ENCODE results near the gene MS4A14.

MS4A14 gene

GRCh38 chr11:60370811-60371298, 25.4 kb upstream of the MS4A14 start:
- no peaks in the 10 kb centered on the region for H3K4me1 ChIP-seq (ENCODE audit: insufficient read depth, low read length)

GRCh38 chr11:60371386-60371785, 24.9 kb upstream of the MS4A14 start:
- Histone ChIP-seq H2AFZ (ENCODE audit: low read depth, low read length) (no peak overlapping the region), H3K36me3 (ENCODE audit: insufficient read depth, low read length) (no peaks in the 10 kb centered on the region), H3K27me3 (ENCODE audit: insufficient read depth, low read length) (no peaks in the 10 kb centered on the region), H3K9me3 (ENCODE audit: low read length) (no peaks in the 10 kb centered on the region), H3K4me1 (ENCODE audit: insufficient read depth, low read length) (no peaks in the 10 kb centered on the region), H3K4me3 (ENCODE audit: low read length) (no peak overlapping the region)

More at GRCh38 chr11:60370811-60371298, 25.4 kb upstream of the MS4A14 start:
- H3K9me3 ChIP-seq (ENCODE audit: low read length), result no peaks in the 10 kb centered on the region
- no peaks in the 10 kb centered on the region for H3K36me3 ChIP-seq (ENCODE audit: insufficient read depth, low read length)
- H3K4me3 ChIP-seq (ENCODE audit: low read length), result no peak overlapping the region
- no peaks in the 10 kb centered on the region for H3K27me3 ChIP-seq (ENCODE audit: insufficient read depth, low read length)
- no peak overlapping the region for H2AFZ ChIP-seq (ENCODE audit: low read depth, low read length)

DNA sequence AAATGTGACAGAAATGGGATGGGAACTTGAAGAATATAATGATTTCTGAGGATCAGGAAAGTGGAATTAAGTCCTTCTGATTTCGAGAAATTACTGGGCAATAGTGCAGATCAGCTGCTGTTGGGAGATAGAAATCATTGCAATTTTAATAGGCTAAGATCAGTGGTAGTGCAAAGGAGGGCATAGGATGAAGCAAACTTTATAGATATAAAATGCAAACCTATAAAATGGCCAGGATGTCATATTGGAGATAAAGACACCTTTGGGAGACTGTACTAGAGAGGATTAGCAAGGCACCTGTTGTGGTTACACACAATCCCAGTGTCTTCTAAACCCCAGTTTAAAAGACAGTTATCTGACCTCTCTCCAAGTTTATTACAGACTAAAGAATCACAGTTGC, 24.4 kb upstream of the MS4A14 start:
- no peaks in the 10 kb centered on the region for H3K27me3 ChIP-seq (ENCODE audit: insufficient read depth, low read length)

GRCh38 chr11:60372767-60373166, 23.5 kb upstream of the MS4A14 start:
- Histone ChIP-seq H3K9me3 (ENCODE audit: low read length) (no peaks in the 10 kb centered on the region), H3K27me3 (ENCODE audit: insufficient read depth, low read length) (no peaks in the 10 kb centered on the region), H3K36me3 (ENCODE audit: insufficient read depth, low read length) (no peaks in the 10 kb centered on the region), H3K4me1 (ENCODE audit: insufficient read depth, low read length) (no peaks in the 10 kb centered on the region), H3K4me3 (ENCODE audit: low read length) (no peak overlapping the region), H2AFZ (ENCODE audit: low read depth, low read length) (no peak overlapping the region)

More for the DNA sequence above, 24.4 kb upstream of the MS4A14 start:
- Histone ChIP-seq H3K4me3 (ENCODE audit: low read length) (no peak overlapping the region), H3K36me3 (ENCODE audit: insufficient read depth, low read length) (no peaks in the 10 kb centered on the region), H3K9me3 (ENCODE audit: low read length) (no peaks in the 10 kb centered on the region), H2AFZ (ENCODE audit: low read depth, low read length) (no peak overlapping the region), H3K4me1 (ENCODE audit: insufficient read depth, low read length) (no peaks in the 10 kb centered on the region)

GRCh38 chr11:60375316-60375715, 20.9 kb upstream of the MS4A14 start:
- no peak overlapping the region for H3K4me3 ChIP-seq (ENCODE audit: low read length)
- H3K4me1 ChIP-seq (ENCODE audit: insufficient read depth, low read length), result no peaks in the 10 kb centered on the region
- H3K36me3 ChIP-seq (ENCODE audit: insufficient read depth, low read length), result no peaks in the 10 kb centered on the region
- no peaks in the 10 kb centered on the region for H3K9me3 ChIP-seq (ENCODE audit: low read length)
- no peak overlapping the region for H2AFZ ChIP-seq (ENCODE audit: low read depth, low read length)
- no peaks in the 10 kb centered on the region for H3K27me3 ChIP-seq (ENCODE audit: insufficient read depth, low read length)

- Histone ChIP-seq H3K36me3 (ENCODE audit: insufficient read depth, low read length) (no peaks in the 10 kb centered on the region), H3K4me1 (ENCODE audit: insufficient read depth, low read length) (no peaks in the 10 kb centered on the region), H2AFZ (ENCODE audit: low read depth, low read length) (no peak overlapping the region), H3K9me3 (ENCODE audit: low read length) (no peaks in the 10 kb centered on the region), H3K27me3 (ENCODE audit: insufficient read depth, low read length) (no peaks in the 10 kb centered on the region), H3K4me3 (ENCODE audit: low read length) (no peak overlapping the region)
Observed at GRCh38 chr11:60376601-60377000, 19.7 kb upstream of the MS4A14 start.

GRCh38 chr11:60377401-60378136, 18.7 kb upstream of the MS4A14 start:
- no peak overlapping the region for H2AFZ ChIP-seq (ENCODE audit: low read depth, low read length)
- H3K27me3 ChIP-seq (ENCODE audit: insufficient read depth, low read length), result no peaks in the 10 kb centered on the region
- no peaks in the 10 kb centered on the region for H3K9me3 ChIP-seq (ENCODE audit: low read length)
- no peaks in the 10 kb centered on the region for H3K4me1 ChIP-seq (ENCODE audit: insufficient read depth, low read length)
- no peaks in the 10 kb centered on the region for H3K36me3 ChIP-seq (ENCODE audit: insufficient read depth, low read length)
- H3K4me3 ChIP-seq (ENCODE audit: low read length), result no peak overlapping the region

- H3K4me3 ChIP-seq (ENCODE audit: low read length), result no peak within 1 kb of the TSS
- no peaks in the 10 kb centered on the region for H3K4me1 ChIP-seq (ENCODE audit: insufficient read depth, low read length)
- H3K36me3 ChIP-seq (ENCODE audit: insufficient read depth, low read length), result no peaks in the 10 kb centered on the region
- H3K9me3 ChIP-seq (ENCODE audit: low read length), result no peaks in the 10 kb centered on the region
- no peak within 1 kb of the TSS for H2AFZ ChIP-seq (ENCODE audit: low read depth, low read length)
- no peaks in the 10 kb centered on the region for H3K27me3 ChIP-seq (ENCODE audit: insufficient read depth, low read length)
Observed at GRCh38 chr11:60378354-60378753, 17.9 kb upstream of the MS4A14 start, which contains the start of gene MS4A7. MS4A7 (plus strand) TSS chr11:60378532; CDS start chr11:60383142, 4,610 bp downstream.

- no peaks in the 10 kb centered on the region for H3K36me3 ChIP-seq (ENCODE audit: insufficient read depth, low read length)
- H3K9me3 ChIP-seq (ENCODE audit: low read length), result no peaks in the 10 kb centered on the region
- no peaks in the 10 kb centered on the region for H3K4me1 ChIP-seq (ENCODE audit: insufficient read depth, low read length)
- H3K27me3 ChIP-seq (ENCODE audit: insufficient read depth, low read length), result peaks cover 4% of the 10 kb centered on the region
- H3K4me3 ChIP-seq (ENCODE audit: low read length), result no peak overlapping the region
- H2AFZ ChIP-seq (ENCODE audit: low read depth, low read length), result no peak overlapping the region
Observed at GRCh38 chr11:60389279-60389910, 6.9 kb upstream of the MS4A14 start.

DNA sequence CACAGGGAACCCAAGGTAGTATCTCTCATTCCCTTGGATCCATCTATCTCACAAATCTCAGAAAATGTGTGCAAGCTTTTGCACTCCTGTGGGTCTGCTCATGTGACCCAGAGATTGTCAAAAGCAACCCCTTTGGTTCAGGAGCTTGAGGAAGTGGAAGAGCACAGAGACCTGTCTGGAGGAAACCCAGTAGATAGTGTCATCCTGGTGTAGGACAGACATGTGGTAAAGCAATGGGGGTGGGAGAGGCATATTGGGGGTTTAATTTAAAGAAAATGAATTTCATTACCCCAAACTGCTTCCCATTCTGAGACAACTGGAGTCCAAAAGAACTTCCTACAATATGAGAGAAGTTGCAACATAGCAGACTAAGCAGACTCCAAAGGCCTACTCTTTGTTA, 5.8 kb upstream of the MS4A14 start:
- H3K4me1 ChIP-seq (ENCODE audit: insufficient read depth, low read length), result no peaks in the 10 kb centered on the region
- H3K36me3 ChIP-seq (ENCODE audit: insufficient read depth, low read length), result no peaks in the 10 kb centered on the region
- no peaks in the 10 kb centered on the region for H3K9me3 ChIP-seq (ENCODE audit: low read length)
- H2AFZ ChIP-seq (ENCODE audit: low read depth, low read length), result no peak overlapping the region
- no peak overlapping the region for H3K4me3 ChIP-seq (ENCODE audit: low read length)
- peaks cover 4% of the 10 kb centered on the region for H3K27me3 ChIP-seq (ENCODE audit: insufficient read depth, low read length)

DNA sequence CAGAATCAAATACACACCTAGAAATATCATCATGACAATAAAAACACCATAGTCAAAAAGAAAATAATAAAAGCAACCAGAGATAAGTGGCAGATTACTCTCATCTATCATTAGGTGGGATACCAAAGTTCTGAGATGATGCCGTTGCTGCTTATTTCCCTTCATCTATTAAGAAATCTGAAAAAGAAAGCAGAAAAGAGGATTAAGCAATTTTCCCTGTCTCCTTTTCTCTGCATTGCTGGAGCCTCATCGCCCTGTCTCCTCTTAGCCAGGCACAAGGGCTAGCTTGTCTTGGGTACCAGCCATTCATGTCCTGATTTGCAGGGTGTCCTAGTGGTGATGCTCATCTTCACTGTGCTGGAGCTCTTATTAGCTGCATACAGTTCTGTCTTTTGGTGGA, 3.9 kb upstream of the MS4A14 start:
- Histone ChIP-seq H2AFZ (ENCODE audit: low read depth, low read length) (no peak overlapping the region), H3K27me3 (ENCODE audit: insufficient read depth, low read length) (peaks cover 4% of the 10 kb centered on the region), H3K4me3 (ENCODE audit: low read length) (no peak overlapping the region), H3K9me3 (ENCODE audit: low read length) (no peaks in the 10 kb centered on the region), H3K36me3 (ENCODE audit: insufficient read depth, low read length) (no peaks in the 10 kb centered on the region), H3K4me1 (ENCODE audit: insufficient read depth, low read length) (no peaks in the 10 kb centered on the region)

GRCh38 chr11:60393016-60393415, 3.2 kb upstream of the MS4A14 start:
- H3K27me3 ChIP-seq (ENCODE audit: insufficient read depth, low read length), result peaks cover 4% of the 10 kb centered on the region
- H2AFZ ChIP-seq (ENCODE audit: low read depth, low read length), result no peak overlapping the region
- H3K4me1 ChIP-seq (ENCODE audit: insufficient read depth, low read length), result no peaks in the 10 kb centered on the region
- no peaks in the 10 kb centered on the region for H3K9me3 ChIP-seq (ENCODE audit: low read length)
- no peak overlapping the region for H3K4me3 ChIP-seq (ENCODE audit: low read length)
- no peaks in the 10 kb centered on the region for H3K36me3 ChIP-seq (ENCODE audit: insufficient read depth, low read length)

DNA sequence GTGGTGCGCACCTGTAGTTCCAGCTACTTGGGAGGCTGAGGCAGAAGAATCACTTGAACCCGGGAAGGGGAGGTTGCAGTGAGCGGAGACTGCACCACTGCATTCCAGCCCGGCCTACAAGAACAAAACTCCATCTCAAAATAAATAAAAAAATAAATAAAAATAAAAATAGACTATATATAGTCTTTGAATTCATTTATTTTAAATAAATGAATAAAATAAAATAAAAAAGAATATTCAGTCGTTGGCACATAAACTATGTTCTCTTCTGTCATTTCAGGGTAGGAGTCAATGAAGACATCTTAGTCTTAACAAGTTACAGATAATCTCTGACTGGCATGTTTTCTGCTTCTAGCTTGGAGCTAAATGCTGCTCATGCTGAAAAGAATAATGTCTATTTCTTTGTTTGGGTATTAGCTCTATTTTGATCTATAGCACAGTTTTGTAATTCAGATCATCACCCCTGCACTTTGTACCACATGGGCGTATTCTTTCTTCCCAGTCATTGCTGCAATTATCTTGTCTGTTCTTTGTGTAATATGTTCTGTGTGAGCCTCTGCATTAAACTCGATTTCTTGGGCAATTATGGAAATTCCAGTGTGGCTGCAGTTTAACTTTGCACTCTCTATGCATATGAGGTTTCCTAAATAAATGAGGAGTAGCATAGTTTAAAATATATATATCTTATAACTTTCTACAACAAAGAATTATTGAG, 1.4 kb upstream of the MS4A14 start:
- Histone ChIP-seq H3K4me1 (ENCODE audit: insufficient read depth, low read length) (no peaks in the 10 kb centered on the region), H2AFZ (ENCODE audit: low read depth, low read length) (no peak overlapping the region), H3K27me3 (ENCODE audit: insufficient read depth, low read length) (peaks cover 4% of the 10 kb centered on the region), H3K9me3 (ENCODE audit: low read length) (no peaks in the 10 kb centered on the region), H3K36me3 (ENCODE audit: insufficient read depth, low read length) (no peaks in the 10 kb centered on the region), H3K4me3 (ENCODE audit: low read length) (no peak overlapping the region)
